Upper lobe of left lung (tissue), 6 donors: ENCODE measurements around the gene BRK1. TPM values are rescaled to one million over a fixed set of nuclear protein-coding genes. Genes with fewer than 3 reads are reported as not detected.
A peak's percentile ranks its signal among the peaks of the same experiment; 100 is the strongest.
"Not testable (repeated sequence)": the region's sequence is repeated elsewhere in the genome, so short reads cannot be mapped to it uniquely, and the experiment has no call there.

Experiments
- ATAC-seq, 2 donors: fragments of 200-7000 bp; cut with Tn5 transposase; one replicate each; pipeline ENCODE4 v1.9.1; 2022; ENCODE audit warnings: mild to moderate bottlenecking in 2 of 2, moderate library complexity in 2 of 2; ENCODE audit not compliant: low FRiP score in 2 of 2
- DNase-seq, 2 donors: peaks; one replicate each; pipeline ENCODE4 v3.0.0-alpha.2; 2019 to 2020
- H3K27ac ChIP-seq, 4 donors: fragments of 200-600 bp; sonication (generic); one replicate each; pipeline ENCODE4 v1.5.1; 2016 to 2019
- H3K27me3 ChIP-seq, 4 donors: fragments of 200-600 bp; sonication (generic); one replicate each; pipeline ENCODE4 v1.5.1; 2017 to 2019
- H3K36me3 ChIP-seq, 4 donors: fragments of 200-600 bp; sonication (generic); one replicate each; pipeline ENCODE4 v1.5.1; 2016 to 2019
- H3K4me1 ChIP-seq, 4 donors: fragments of 200-600 bp; sonication (generic); one replicate each; pipeline ENCODE4 v1.5.1; 2018 to 2019
- H3K4me3 ChIP-seq, 4 donors: fragments of 200-600 bp; sonication (generic); one replicate each; pipeline ENCODE4 v1.5.1; 2017 to 2019; ENCODE audit warnings: mild to moderate bottlenecking in 2 of 4, moderate library complexity in 1 of 4
- H3K9me3 ChIP-seq, 4 donors: fragments of 200-600 bp; sonication (generic); one replicate each; pipeline ENCODE4 v1.5.1; 2018 to 2019
- EP300 ChIP-seq, 4 donors: sonication (generic); formaldehyde crosslinking; IDR thresholded peaks; one replicate each; pipeline ENCODE4 v1.5.1; 2017; ENCODE audit warnings: antibody characterized with exemption in 4 of 4, control low read depth in 2 of 4
- POLR2A ChIP-seq, 4 donors: fragments of 450-650 bp; IDR thresholded peaks; one replicate each; pipeline ENCODE4 v1.5.1; 2016 to 2017; ENCODE audit warnings: antibody characterized with exemption in 4 of 4, mild to moderate bottlenecking in 2 of 4
- POLR2AphosphoS5 ChIP-seq, 2 donors: sonication (generic); formaldehyde crosslinking; IDR thresholded peaks; one replicate each; pipeline ENCODE4 v1.5.1; 2017; ENCODE audit warnings: antibody characterized with exemption in 2 of 2
- WGBS, 2 donors: methylation state at CpG; one replicate each; pipeline ENCODE4 v1.1.5; 2017 to 2018; 5-methylcytosine and 5-hydroxymethylcytosine counted together
- total RNA-seq, 6 donors: library from RNA; depleted of rRNA in 4 of 6; stranded (reverse); fragments of >200 nt in 4 of 6; gene quantifications; one replicate each; pipeline versions ENCODE4 v1.1.0 to v1.2.1, GENCODE V29; 2016 to 2021
- TF ChIP-seq, protein P1 (sequence below), 6 experiments: fragments of 450-650 bp in 4 of 6; fragments of 200-600 bp in 2 of 6; sonication (generic) in 2 of 6; IDR thresholded peaks; one replicate each; pipeline ENCODE4 v1.5.1; 2016 to 2019; ENCODE audit warnings: antibody characterized with exemption in 6 of 6
- donor health status: DM: no; HTN: no; CAD: no; lungs with moderate emphysema.
- donor health status: DM: no; HTN: yes; CAD: no; lungs with severe emphysema.

The BRK1 gene
- total RNA-seq, 6 donors from 2014 or later: 43.3 to 115 (median 81.8) TPM

GRCh38 chr3:10160346-10160745, 44.9 kb downstream of the BRK1 start:
- ATAC-seq (peak in 1 of 2 donors; percentile 59), DNase-seq (no peak)
- H3K9me3 ChIP-seq: no peaks in the 10 kb centered on the region
- peaks cover 3 to 13% (median 5%) of the 10 kb centered on the region in 4 donors for H3K4me1 ChIP-seq
- TF ChIP-seq EP300 (IDR thresholded peaks at IDR 0.05) (no peak), POLR2A (IDR thresholded peaks at IDR 0.05) (no peak), POLR2AphosphoS5 (IDR thresholded peaks at IDR 0.05) (no peak)
- TF ChIP-seq, protein P1, sequence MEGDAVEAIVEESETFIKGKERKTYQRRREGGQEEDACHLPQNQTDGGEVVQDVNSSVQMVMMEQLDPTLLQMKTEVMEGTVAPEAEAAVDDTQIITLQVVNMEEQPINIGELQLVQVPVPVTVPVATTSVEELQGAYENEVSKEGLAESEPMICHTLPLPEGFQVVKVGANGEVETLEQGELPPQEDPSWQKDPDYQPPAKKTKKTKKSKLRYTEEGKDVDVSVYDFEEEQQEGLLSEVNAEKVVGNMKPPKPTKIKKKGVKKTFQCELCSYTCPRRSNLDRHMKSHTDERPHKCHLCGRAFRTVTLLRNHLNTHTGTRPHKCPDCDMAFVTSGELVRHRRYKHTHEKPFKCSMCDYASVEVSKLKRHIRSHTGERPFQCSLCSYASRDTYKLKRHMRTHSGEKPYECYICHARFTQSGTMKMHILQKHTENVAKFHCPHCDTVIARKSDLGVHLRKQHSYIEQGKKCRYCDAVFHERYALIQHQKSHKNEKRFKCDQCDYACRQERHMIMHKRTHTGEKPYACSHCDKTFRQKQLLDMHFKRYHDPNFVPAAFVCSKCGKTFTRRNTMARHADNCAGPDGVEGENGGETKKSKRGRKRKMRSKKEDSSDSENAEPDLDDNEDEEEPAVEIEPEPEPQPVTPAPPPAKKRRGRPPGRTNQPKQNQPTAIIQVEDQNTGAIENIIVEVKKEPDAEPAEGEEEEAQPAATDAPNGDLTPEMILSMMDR (IDR thresholded peaks at IDR 0.05): no peak
- no peak overlapping the region for H3K27ac ChIP-seq
- H3K36me3 ChIP-seq: no peaks in the 10 kb centered on the region
- H3K4me3 ChIP-seq: no peak overlapping the region
- H3K27me3 ChIP-seq: no peaks in the 10 kb centered on the region
- 48 to 62% methylated on average over 1 of the region's 1 CpG for WGBS, 2 donors

- no peak for ATAC-seq
- Histone ChIP-seq H3K36me3 (no peaks in the 10 kb centered on the region), H3K27ac (no peak overlapping the region), H3K9me3 (no peaks in the 10 kb centered on the region), H3K27me3 (no peaks in the 10 kb centered on the region), H3K4me3 (no peak overlapping the region), H3K4me1 (peaks cover 3 to 19% (median 7%) of the 10 kb centered on the region in 4 donors)
- DNase-seq: no peak
- WGBS, 2 donors: 74 to 85% methylated on average over 6 of the region's 6 CpGs
- TF ChIP-seq EP300 (IDR thresholded peaks at IDR 0.05) (no peak), POLR2AphosphoS5 (IDR thresholded peaks at IDR 0.05) (no peak), POLR2A (IDR thresholded peaks at IDR 0.05) (no peak)
- TF ChIP-seq, protein P1 (IDR thresholded peaks at IDR 0.05): no peak
These were observed 45.5 kb downstream of the BRK1 start for GRCh38 chr3:10160925-10161324.

- Histone ChIP-seq H3K4me1 (peaks cover 5 to 23% (median 9%) of the 10 kb centered on the region in 4 donors), H3K27ac (no peak overlapping the region), H3K27me3 (no peaks in the 10 kb centered on the region), H3K36me3 (no peaks in the 10 kb centered on the region), H3K4me3 (no peak overlapping the region), H3K9me3 (no peaks in the 10 kb centered on the region)
- WGBS, 2 donors: 85 to 86% methylated on average over 6 of the region's 6 CpGs
- TF ChIP-seq, protein P1 (IDR thresholded peaks at IDR 0.05): no peak
- TF ChIP-seq POLR2A (IDR thresholded peaks at IDR 0.05): no peak
- TF ChIP-seq EP300 (IDR thresholded peaks at IDR 0.05): no peak
- TF ChIP-seq POLR2AphosphoS5 (IDR thresholded peaks at IDR 0.05): no peak
- ATAC-seq: no peak
- no peak for DNase-seq
These were observed 46.7 kb downstream of the BRK1 start for GRCh38 chr3:10162185-10162584.

DNA sequence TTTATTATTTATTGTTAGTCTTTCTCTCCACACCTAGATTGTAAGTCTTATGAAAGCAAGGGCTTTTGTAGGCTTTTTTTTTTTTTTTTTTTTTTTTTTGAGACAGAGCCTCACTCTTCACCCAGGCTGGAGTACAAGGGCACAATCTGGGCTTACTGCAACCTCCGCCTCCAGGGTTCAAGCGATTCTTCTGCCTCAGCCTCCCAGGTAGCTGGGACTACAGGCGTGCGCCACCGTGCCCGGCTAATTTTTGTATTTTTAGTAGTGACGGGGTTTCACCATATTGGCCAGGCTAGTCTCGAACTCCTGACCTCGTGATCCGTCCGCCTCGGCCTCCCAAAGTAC, 48.7 kb downstream of the BRK1 start:
- peak overlapping the region in 2 of 4 donors; percentile 90 to 95 for H3K27ac ChIP-seq
- not testable (repeated sequence) for H3K9me3 ChIP-seq, DNase-seq, H3K27me3 ChIP-seq, ATAC-seq, H3K36me3 ChIP-seq
- peak overlapping the region in 3 of 4 donors; percentile 66 to 95 (median 84) for H3K4me3 ChIP-seq
- peaks cover 5 to 23% (median 9%) of the 10 kb centered on the region in 4 donors for H3K4me1 ChIP-seq
- WGBS, 2 donors: 70 to 77% methylated on average over 12 of the region's 12 CpGs

- peak within 1 kb of the TSS; percentile 60 to 95 (median 89) for H3K27ac ChIP-seq
These were observed 49.3 kb downstream of the BRK1 start, which contains the start of gene IRAK2 for GRCh38 chr3:10164546-10165393. Gene IRAK2, plus strand, starts transcription at chr3:10164919. Its CDS starts 36 bp downstream, at chr3:10164955.

More at GRCh38 chr3:10164546-10165393, 49.3 kb downstream of the BRK1 start, which contains the start of gene IRAK2:
- Histone ChIP-seq H3K4me3 (peak within 1 kb of the TSS; percentile 66 to 95 (median 83)), H3K27me3 (no peaks in the 10 kb centered on the region), H3K36me3 (no peaks in the 10 kb centered on the region), H3K9me3 (peaks cover 0 to 13% (median 6%) of the 10 kb centered on the region in 4 donors), H3K4me1 (peaks cover 5 to 23% (median 9%) of the 10 kb centered on the region in 4 donors)
- DNase-seq (peak; percentile 83 to 96), ATAC-seq (peak; percentile 92 to 96)
- TF ChIP-seq, protein P1 (IDR thresholded peaks at IDR 0.05): peak; percentile 91 to 99 (median 94)
- TF ChIP-seq POLR2AphosphoS5 (IDR thresholded peaks at IDR 0.05) (peak; percentile 66 to 85), EP300 (IDR thresholded peaks at IDR 0.05) (no peak), POLR2A (IDR thresholded peaks at IDR 0.05) (peak in 3 of 4 donors; percentile 18 to 71 (median 62))
- 3 to 23% methylated on average over 9 to 44 of the region's 76 CpGs for whole genome bisulfite sequencing, 2 donors
